ENCODE results near the gene PRTFDC1. TPM values are rescaled to one million over a fixed set of nuclear protein-coding genes. Genes with fewer than 3 reads are reported as not detected.
A peak's percentile ranks its signal among the peaks of the same experiment; 100 is the strongest.

Gene PRTFDC1
- total RNA-seq, 1 experiment from 2014 or later, result not detected

- CTCF ChIA-PET, result interaction anchor here (1.2 kb wide), 1 partner anchor 13 kb away, joined by 3 read pairs; no protein-coding TSS in a partner anchor
Observed at GRCh38 chr10:24894728-24895127, 57.7 kb downstream of the PRTFDC1 start.

DNA sequence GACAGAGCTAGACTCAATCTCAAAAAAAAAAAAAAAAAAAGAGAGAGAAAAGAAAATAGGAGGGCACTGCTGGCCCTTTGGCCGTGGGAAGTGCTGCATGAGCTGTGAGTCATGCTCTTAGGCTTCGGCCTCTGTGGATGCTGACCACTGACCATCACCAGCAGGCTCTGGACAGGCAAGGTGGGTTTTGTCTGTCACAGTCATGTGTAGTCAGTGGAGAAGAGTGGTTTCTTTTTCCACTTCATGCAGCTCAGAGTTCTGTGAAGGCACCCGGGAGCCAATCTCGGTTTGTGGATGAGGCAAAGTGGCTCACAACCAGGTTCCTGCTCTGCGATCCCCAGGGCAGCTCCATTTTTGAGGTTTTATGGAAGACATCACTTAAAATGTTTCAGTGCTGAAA, 58.1 kb downstream of the PRTFDC1 start:
- peak; percentile 23; the same call in 1 of the 2 replicates for TF ChIP-seq FOSL1 (IDR thresholded peaks at IDR 0.05; ENCODE audit: low read depth)
- no peak for TF ChIP-seq ATF3 (IDR thresholded peaks at IDR 0.05)
- H3K9me3 ChIP-seq (ENCODE audit: control insufficient read depth in 1 of 2, insufficient read depth in 1 of 2, low read depth in 1 of 2, low read length in 2 of 2), result no peaks in the 10 kb centered on the region
- ChIA-PET RAD21 (ENCODE audit: low non-redundant PET in 1 of 2, low total read pairs in 2 of 2, uncharacterized antibody in 2 of 2, unreplicated experiment in 2 of 2) (no interaction called here), POLR2A (no interaction called here), CTCF (interaction anchor here (1.2 kb wide), 1 partner anchor 13 kb away, joined by 3 read pairs; no protein-coding TSS in a partner anchor)
- no peak for DNase-seq (ENCODE audit: low read depth, low spot score)
- no peaks in the 10 kb centered on the region for H3K9me2 ChIP-seq (ENCODE audit: insufficient read depth)
- H3K27me3 ChIP-seq (ENCODE audit: insufficient read depth, low read length), result no peaks in the 10 kb centered on the region
- no peaks in the 10 kb centered on the region for H3K36me3 ChIP-seq (ENCODE audit: control insufficient read depth in 1 of 2, insufficient read depth in 2 of 2, low read length in 2 of 2)
- H3K4me2 ChIP-seq (ENCODE audit: low read length), result peak overlapping the region; percentile 44
- H3K27ac ChIP-seq (ENCODE audit: low read depth, low read length), result no peak overlapping the region
- peaks cover 58 to 84% of the 10 kb centered on the region in 2 experiments for H3K4me1 ChIP-seq (ENCODE audit: control insufficient read depth in 1 of 2, insufficient read depth in 2 of 2, low read length in 2 of 2)
- no peaks in the 10 kb centered on the region for H4K20me1 ChIP-seq (ENCODE audit: insufficient read depth)
- intact Hi-C loops (cut with micrococcal nuclease), result loop anchor here (10.0 kb wide), 1 partner anchor 190 kb away; no protein-coding TSS in a partner anchor
- no TSS peak for BruUV-seq (replicated peaks)
- ATAC-seq, result no peak
- no peak overlapping the region for H3K4me3 ChIP-seq (replicated peaks in 1 of 2; ENCODE audit: low read depth in 1 of 2, low read length in 2 of 2)
- H2AFZ ChIP-seq (ENCODE audit: low read depth, low read length, poor library complexity, severe bottlenecking), result peak overlapping the region; percentile 43
- H3K9ac ChIP-seq (ENCODE audit: low read length), result no peak overlapping the region
- no peaks in the 10 kb centered on the region for H3K79me2 ChIP-seq (ENCODE audit: insufficient read depth, low read length)

More at GRCh38 chr10:24894728-24895127, 57.7 kb downstream of the PRTFDC1 start:
- POLR2A ChIA-PET, result no interaction called here
- no peak for ATAC-seq
- no TSS peak for BruUV-seq (replicated peaks)
- Histone ChIP-seq H3K4me1 (ENCODE audit: control insufficient read depth in 1 of 2, insufficient read depth in 2 of 2, low read length in 2 of 2) (peaks cover 54 to 80% of the 10 kb centered on the region in 2 experiments), H2AFZ (ENCODE audit: low read depth, low read length, poor library complexity, severe bottlenecking) (peak overlapping the region; percentile 43), H3K36me3 (ENCODE audit: control insufficient read depth in 1 of 2, insufficient read depth in 2 of 2, low read length in 2 of 2) (no peaks in the 10 kb centered on the region), H3K9me2 (ENCODE audit: insufficient read depth) (no peaks in the 10 kb centered on the region), H3K4me3 (replicated peaks in 1 of 2; ENCODE audit: low read depth in 1 of 2, low read length in 2 of 2) (no peak overlapping the region), H3K4me2 (ENCODE audit: low read length) (peak overlapping the region; percentile 44), H3K27ac (ENCODE audit: low read depth, low read length) (no peak overlapping the region), H3K79me2 (ENCODE audit: insufficient read depth, low read length) (no peaks in the 10 kb centered on the region), H3K9ac (ENCODE audit: low read length) (no peak overlapping the region), H3K9me3 (ENCODE audit: control insufficient read depth in 1 of 2, insufficient read depth in 1 of 2, low read depth in 1 of 2, low read length in 2 of 2) (no peaks in the 10 kb centered on the region), H3K27me3 (ENCODE audit: insufficient read depth, low read length) (no peaks in the 10 kb centered on the region), H4K20me1 (ENCODE audit: insufficient read depth) (no peaks in the 10 kb centered on the region)
- RAD21 ChIA-PET (ENCODE audit: low non-redundant PET in 1 of 2, low total read pairs in 2 of 2, uncharacterized antibody in 2 of 2, unreplicated experiment in 2 of 2), result no interaction called here
- no peak for TF ChIP-seq JUND (IDR thresholded peaks at IDR 0.05)
- TF ChIP-seq EZH2phosphoT487 (IDR thresholded peaks at IDR 0.05; ENCODE audit: borderline replicate concordance), result no peak
- TF ChIP-seq CEBPB (IDR thresholded peaks at IDR 0.05; ENCODE audit: low read depth), result no peak
- TF ChIP-seq ZFX (IDR thresholded peaks at IDR 0.05), result no peak
- no peak for TF ChIP-seq EZH2 (IDR thresholded peaks at IDR 0.05)
- no peak for TF ChIP-seq ZNF274 (IDR thresholded peaks at IDR 0.05; ENCODE audit: low read depth, low read length)
- TF ChIP-seq SIN3A (IDR thresholded peaks at IDR 0.05; ENCODE audit: low read depth), result no peak
- no peak for TF ChIP-seq RAD21 (IDR thresholded peaks at IDR 0.05; ENCODE audit: low read depth)
- DNase-seq (ENCODE audit: low read depth, low spot score), result no peak
- intact Hi-C loops (cut with micrococcal nuclease), result loop anchor here (10.0 kb wide), 1 partner anchor 190 kb away; no protein-coding TSS in a partner anchor

All from HCT116 (cell line).